IPS-11a (cell line): ENCODE results near the gene UGDH.
A peak's percentile ranks its signal among the peaks of the same experiment; 100 is the strongest.
"Not testable (repeated sequence)": the region's sequence is repeated elsewhere in the genome, so short reads cannot be mapped to it uniquely, and the experiment has no call there.

Experiments used
- H3K4me3 ChIP-seq: one replicate; pipeline ENCODE4 v1.5.1; 2013; ENCODE audit warnings: low read depth, low read length, control low read depth

UGDH gene

GRCh38 chr4:39527296-39528060 lies at the start of gene UGDH:
TSS of gene UGDH (minus strand) at chr4:39527439. CDS start at chr4:39521512, 5,927 bp downstream.
- H3K4me3 ChIP-seq, result peak within 1 kb of the TSS; percentile 94

GRCh38 chr4:39574946-39575345 lies 47.7 kb upstream of the UGDH start:
- H3K4me3 ChIP-seq, result no peak overlapping the region

- no peak overlapping the region for H3K4me3 ChIP-seq
Observed at GRCh38 chr4:39571504-39571903, 44.3 kb upstream of the UGDH start.

GRCh38 chr4:39571054-39571453 lies 43.8 kb upstream of the UGDH start:
- H3K4me3 ChIP-seq, result no peak overlapping the region

GRCh38 chr4:39569209-39569608 lies 42.0 kb upstream of the UGDH start:
- no peak overlapping the region for H3K4me3 ChIP-seq

GRCh38 chr4:39568805-39569204 lies 41.6 kb upstream of the UGDH start:
- no peak overlapping the region for H3K4me3 ChIP-seq

GRCh38 chr4:39565878-39566600 lies 38.8 kb upstream of the UGDH start:
- H3K4me3 ChIP-seq, result no peak overlapping the region

- no peak overlapping the region for H3K4me3 ChIP-seq
Observed at GRCh38 chr4:39563346-39563847, 36.2 kb upstream of the UGDH start.

- no peak overlapping the region for H3K4me3 ChIP-seq
Observed at GRCh38 chr4:39562792-39563191, 35.6 kb upstream of the UGDH start.

- H3K4me3 ChIP-seq, result no peak overlapping the region
Observed at GRCh38 chr4:39559626-39560025, 32.4 kb upstream of the UGDH start.

GRCh38 chr4:39555472-39555871 lies 28.2 kb upstream of the UGDH start:
- no peak overlapping the region for H3K4me3 ChIP-seq

GRCh38 chr4:39548425-39549067 lies 21.3 kb upstream of the UGDH start:
- no peak overlapping the region for H3K4me3 ChIP-seq

GRCh38 chr4:39544580-39545315 lies 17.5 kb upstream of the UGDH start:
- H3K4me3 ChIP-seq, result no peak overlapping the region

- H3K4me3 ChIP-seq, result not testable (repeated sequence)
Observed at GRCh38 chr4:39544080-39544479, 16.8 kb upstream of the UGDH start.

- H3K4me3 ChIP-seq, result no peak overlapping the region
Observed at GRCh38 chr4:39543034-39543433, 15.8 kb upstream of the UGDH start.

- no peak overlapping the region for H3K4me3 ChIP-seq
Observed at GRCh38 chr4:39542611-39543012, 15.4 kb upstream of the UGDH start.

GRCh38 chr4:39541987-39542610 lies 14.9 kb upstream of the UGDH start:
- no peak overlapping the region for H3K4me3 ChIP-seq

- no peak overlapping the region for H3K4me3 ChIP-seq
Observed at GRCh38 chr4:39539089-39539611, 11.9 kb upstream of the UGDH start.

GRCh38 chr4:39533541-39533940 lies 6.3 kb upstream of the UGDH start:
- no peak overlapping the region for H3K4me3 ChIP-seq

GRCh38 chr4:39532237-39532636 lies 5.0 kb upstream of the UGDH start:
- not testable (repeated sequence) for H3K4me3 ChIP-seq
